BJ (cell line): ENCODE results near the gene PLCG1. TPM values are rescaled to one million over a fixed set of nuclear protein-coding genes. Genes with fewer than 3 reads are reported as not detected.

Experiments used
- CTCF ChIA-PET: fragments of 350-600 bp; formaldehyde crosslinking; extraction: SDS; loops from one replicate; lab custom pipeline; 2021; ENCODE audit warnings: antibody characterized with exemption, inconsistent platforms; lab: Yijun Ruan, JAX
- POLR2A ChIA-PET: fragments of 300-600 bp; sonication (Branson Sonifier 250); formaldehyde crosslinking; extraction: SDS; loops from one replicate; lab custom pipeline; 2021; ENCODE audit warnings: antibody characterized with exemption; lab: Charles Lee
- DNase-seq: peaks from one replicate; pipeline ENCODE4 v3.0.0-alpha.2; 2011; ENCODE audit warnings: low read depth
- H3K27me3 ChIP-seq: 2 replicates; pipeline ENCODE4 v1.6.0; 2011; ENCODE audit warnings: low read length; ENCODE audit not compliant: control insufficient read depth, insufficient read depth
- H3K36me3 ChIP-seq: 2 replicates; pipeline ENCODE4 v1.5.1; 2011; ENCODE audit warnings: low read length; ENCODE audit not compliant: control insufficient read depth, insufficient read depth
- H3K4me3 ChIP-seq: 2 replicates; pipeline ENCODE4 v1.5.1; 2011; ENCODE audit warnings: low read depth, mild to moderate bottlenecking, control low read depth, low read length
- polyA plus RNA-seq: library from polyadenylated mRNA; depleted of rRNA; stranded (reverse); fragments of >200 nt; gene quantifications from 2 replicates; pipeline ENCODE4 v1.2.3, GENCODE V29; 2011
- TF ChIP-seq, protein P1 (sequence below): IDR thresholded peaks from 2 replicates; pipeline ENCODE4 v1.5.1; 2011; ENCODE audit warnings: low read depth, mild to moderate bottlenecking, control low read depth, inconsistent platforms, low read length, moderate library complexity; ENCODE audit not compliant: insufficient read depth

PLCG1 gene
- polyA plus RNA-seq, 1 experiment, result 46.5 TPM

DNA sequence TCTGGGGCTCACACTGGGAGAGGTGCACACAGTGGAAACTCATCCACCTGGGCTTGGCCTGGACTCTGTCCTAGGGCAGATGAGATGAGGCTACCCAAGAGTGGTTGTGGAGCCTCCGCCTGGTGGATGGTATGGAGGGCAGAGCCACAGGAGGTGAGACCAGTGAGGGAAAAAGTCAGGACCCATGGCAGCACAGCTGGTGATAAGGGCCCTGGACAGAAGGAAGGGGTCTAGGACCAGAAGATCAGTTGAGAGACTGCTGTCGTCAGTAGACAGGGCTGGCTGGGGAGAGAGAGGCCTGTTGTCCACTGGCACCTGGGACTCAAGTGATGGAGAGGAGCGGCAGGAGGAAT, 29.8 kb downstream of the PLCG1 start:
- TF ChIP-seq, protein P1, sequence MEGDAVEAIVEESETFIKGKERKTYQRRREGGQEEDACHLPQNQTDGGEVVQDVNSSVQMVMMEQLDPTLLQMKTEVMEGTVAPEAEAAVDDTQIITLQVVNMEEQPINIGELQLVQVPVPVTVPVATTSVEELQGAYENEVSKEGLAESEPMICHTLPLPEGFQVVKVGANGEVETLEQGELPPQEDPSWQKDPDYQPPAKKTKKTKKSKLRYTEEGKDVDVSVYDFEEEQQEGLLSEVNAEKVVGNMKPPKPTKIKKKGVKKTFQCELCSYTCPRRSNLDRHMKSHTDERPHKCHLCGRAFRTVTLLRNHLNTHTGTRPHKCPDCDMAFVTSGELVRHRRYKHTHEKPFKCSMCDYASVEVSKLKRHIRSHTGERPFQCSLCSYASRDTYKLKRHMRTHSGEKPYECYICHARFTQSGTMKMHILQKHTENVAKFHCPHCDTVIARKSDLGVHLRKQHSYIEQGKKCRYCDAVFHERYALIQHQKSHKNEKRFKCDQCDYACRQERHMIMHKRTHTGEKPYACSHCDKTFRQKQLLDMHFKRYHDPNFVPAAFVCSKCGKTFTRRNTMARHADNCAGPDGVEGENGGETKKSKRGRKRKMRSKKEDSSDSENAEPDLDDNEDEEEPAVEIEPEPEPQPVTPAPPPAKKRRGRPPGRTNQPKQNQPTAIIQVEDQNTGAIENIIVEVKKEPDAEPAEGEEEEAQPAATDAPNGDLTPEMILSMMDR, result no peak
- Histone ChIP-seq H3K27me3 (no peaks in the 10 kb centered on the region), H3K36me3 (peaks cover 57% of the 10 kb centered on the region), H3K4me3 (no peak overlapping the region)
- ChIA-PET CTCF (interaction anchor here (1.0 to 1.4 kb wide), 3 partner anchors 78 to 172 kb away, joined by 3 to 4 read pairs (median 4); no protein-coding TSS in a partner anchor), POLR2A (no interaction called here)
- no peak for DNase-seq

DNA sequence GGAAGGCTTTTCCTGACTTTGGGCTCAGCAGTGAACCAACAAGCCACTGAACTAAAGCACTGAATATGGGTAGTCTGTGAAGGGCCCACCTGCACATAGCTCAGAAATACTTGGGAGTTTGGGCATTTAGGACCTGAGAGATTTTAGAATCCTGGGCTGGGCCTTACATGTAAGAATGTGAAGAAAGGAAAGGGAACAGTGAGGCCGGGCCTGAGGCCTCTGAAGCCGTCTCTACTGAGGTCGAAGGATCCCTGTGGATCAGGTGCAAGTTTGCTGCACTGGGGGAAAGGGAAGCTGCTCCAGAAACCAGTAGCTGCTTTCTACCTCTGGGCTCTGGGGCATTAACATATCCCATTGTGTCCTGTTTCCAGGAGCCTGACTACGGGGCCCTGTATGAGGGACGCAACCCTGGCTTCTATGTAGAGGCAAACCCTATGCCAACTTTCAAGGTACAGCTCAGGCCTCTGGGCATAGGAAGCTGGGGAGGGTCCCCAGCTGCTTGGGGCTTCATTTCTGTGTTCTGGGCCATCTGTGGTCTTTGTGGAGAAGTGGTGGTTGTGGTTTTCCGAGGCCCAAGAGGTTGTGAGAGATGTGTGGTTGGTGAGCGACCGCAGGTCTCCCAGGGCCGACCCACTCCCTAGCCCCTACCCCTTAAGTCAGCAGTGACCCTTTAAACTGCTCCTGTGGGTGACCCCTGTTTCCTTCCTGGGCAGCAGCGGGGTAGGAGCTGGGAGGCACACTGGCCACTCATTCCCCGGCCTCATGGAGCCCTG, 30.3 kb downstream of the PLCG1 start:
- POLR2A ChIA-PET, result no interaction called here
- Histone ChIP-seq H3K27me3 (no peaks in the 10 kb centered on the region), H3K36me3 (peaks cover 54% of the 10 kb centered on the region), H3K4me3 (no peak overlapping the region)
- TF ChIP-seq, protein P1, result no peak
- CTCF ChIA-PET, result interaction anchor here (1.0 to 1.5 kb wide), 3 partner anchors 75 to 172 kb away, joined by 3 to 4 read pairs (median 3); no protein-coding TSS in a partner anchor
- no peak for DNase-seq

DNA sequence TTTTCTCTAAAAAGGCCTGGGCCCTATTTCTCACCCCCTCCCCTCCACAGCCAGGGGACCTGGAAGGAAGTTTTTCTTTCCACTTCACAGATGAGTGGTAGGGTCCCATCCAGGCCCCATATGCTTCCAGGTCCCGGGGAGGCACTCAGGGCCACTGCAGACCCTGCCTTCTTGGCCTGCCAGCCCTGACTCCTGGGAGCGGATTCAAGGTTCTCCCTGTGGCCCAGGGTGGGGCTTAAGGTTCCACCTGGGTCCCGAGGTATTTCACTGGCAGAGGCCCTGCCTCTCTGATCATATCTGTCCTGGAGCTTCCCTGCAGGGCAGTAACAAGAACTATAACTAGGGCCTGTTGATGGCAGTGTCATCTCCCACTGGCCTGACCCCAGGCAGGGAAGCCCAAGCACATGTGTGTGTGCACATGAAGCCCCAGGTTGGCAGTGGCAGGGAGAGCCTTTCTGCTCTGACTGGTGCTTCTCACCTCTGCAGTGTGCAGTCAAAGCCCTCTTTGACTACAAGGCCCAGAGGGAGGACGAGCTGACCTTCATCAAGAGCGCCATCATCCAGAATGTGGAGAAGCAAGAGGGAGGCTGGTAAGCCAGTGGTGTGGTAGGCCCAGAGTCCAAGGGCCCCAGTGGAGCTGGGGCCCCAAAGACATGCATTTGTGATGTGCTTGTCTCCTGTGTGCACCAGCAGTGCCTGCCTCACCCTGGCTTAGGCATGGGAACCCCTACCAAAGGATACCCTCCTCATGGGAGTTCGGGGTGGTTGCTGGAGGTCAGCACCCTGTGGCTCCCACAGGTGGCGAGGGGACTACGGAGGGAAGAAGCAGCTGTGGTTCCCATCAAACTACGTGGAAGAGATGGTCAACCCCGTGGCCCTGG, 31.2 kb downstream of the PLCG1 start:
- Histone ChIP-seq H3K36me3 (peaks cover 51% of the 10 kb centered on the region), H3K27me3 (no peaks in the 10 kb centered on the region), H3K4me3 (no peak overlapping the region)
- TF ChIP-seq, protein P1, result no peak
- no peak for DNase-seq
- ChIA-PET CTCF (interaction anchor here (1.2 to 9.7 kb wide), 5 partner anchors 55 to 201 kb away, joined by 3 to 149 read pairs (median 6); partner anchors contain the start of gene LPIN3), POLR2A (no interaction called here)

DNA sequence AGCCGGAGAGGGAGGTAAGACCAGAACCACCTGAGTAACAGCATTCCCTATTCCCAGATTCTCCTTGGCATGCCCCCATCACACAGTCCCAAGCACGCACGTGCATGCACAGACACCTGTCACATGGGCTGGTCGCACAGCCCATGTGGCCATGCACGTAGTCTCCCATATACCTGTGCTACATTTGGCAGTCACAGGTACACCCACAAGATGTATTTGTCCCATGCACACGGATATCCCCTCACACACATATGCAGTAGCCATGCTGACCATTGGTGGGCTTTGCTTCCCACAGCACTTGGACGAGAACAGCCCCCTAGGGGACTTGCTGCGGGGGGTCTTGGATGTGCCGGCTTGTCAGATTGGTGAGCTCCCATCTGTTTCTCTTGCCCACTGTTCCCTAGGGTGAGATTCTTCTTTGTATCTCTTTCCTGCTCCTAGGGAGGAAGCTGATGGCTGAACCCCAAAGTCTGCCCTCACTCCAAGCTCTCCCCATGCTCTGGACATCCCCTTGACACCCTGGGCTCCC, 31.9 kb downstream of the PLCG1 start:
- CTCF ChIA-PET, result interaction anchor here (1.2 to 9.7 kb wide), 6 partner anchors 9 to 201 kb away, joined by 3 to 149 read pairs (median 4); partner anchors contain the start of gene LPIN3
- no peak overlapping the region for H3K4me3 ChIP-seq
- DNase-seq, result no peak
- H3K27me3 ChIP-seq, result no peaks in the 10 kb centered on the region
- peaks cover 51% of the 10 kb centered on the region for H3K36me3 ChIP-seq
- POLR2A ChIA-PET, result no interaction called here
- TF ChIP-seq, protein P1, result no peak
